Cardiac muscle cell (in vitro differentiated cells and primary cell): ENCODE results near the gene FFAR2. TPM values are rescaled to one million over a fixed set of nuclear protein-coding genes. Genes with fewer than 3 reads are reported as not detected.

Source experiments
- DNase-seq, 2 donors: peaks; one replicate each; pipeline versions ENCODE4 v3.0.0 to v3.0.0-alpha.2; 2010 to 2017; ENCODE audit warnings: low read depth in 1 of 2, low spot score in 1 of 2
- H3K27ac ChIP-seq: fragments of 200-600 bp; sonication (generic); 2 replicates; pipeline ENCODE4 v1.5.1; 2016
- H3K27me3 ChIP-seq: fragments of 200-600 bp; sonication (generic); 2 replicates; pipeline ENCODE4 v1.6.0; 2016; ENCODE audit warnings: control low read depth
- H3K36me3 ChIP-seq: fragments of 200-600 bp; sonication (generic); 2 replicates; pipeline ENCODE4 v1.5.1; 2016; ENCODE audit warnings: control low read depth
- H3K4me1 ChIP-seq: fragments of 200-600 bp; sonication (generic); 2 replicates; pipeline ENCODE4 v1.8.1; 2017; ENCODE audit warnings: low read depth, mild to moderate bottlenecking, mixed run types
- H3K4me3 ChIP-seq: fragments of 200-600 bp; sonication (generic); 2 replicates; pipeline ENCODE4 v1.5.1; 2016; ENCODE audit warnings: mild to moderate bottlenecking
- H3K9me3 ChIP-seq: fragments of 200-600 bp; sonication (generic); 2 replicates; pipeline ENCODE4 v1.5.1; 2017; ENCODE audit warnings: low read depth, mild to moderate bottlenecking, control low read depth
- polyA plus RNA-seq: library from polyadenylated mRNA; unstranded; fragments of >200 nt; fragmentation: Nextera tagmentation; extraction: Ambion mirVana; gene quantifications from 2 replicates; pipeline ENCODE4 v1.2.1, GENCODE V29; 2016
- total RNA-seq: library from RNA; depleted of rRNA; stranded (reverse); fragments of >200 nt; gene quantifications from 2 replicates; pipeline ENCODE4 v1.2.3, GENCODE V29; 2016
- TF ChIP-seq, protein P1 (sequence below): IDR thresholded peaks from 2 replicates; pipeline ENCODE4 v1.5.1; 2012; ENCODE audit warnings: low read depth, mild to moderate bottlenecking, low read length

The FFAR2 gene
- total and polyA plus RNA-seq, 2 experiments from 2014 or later: not detected

DNA sequence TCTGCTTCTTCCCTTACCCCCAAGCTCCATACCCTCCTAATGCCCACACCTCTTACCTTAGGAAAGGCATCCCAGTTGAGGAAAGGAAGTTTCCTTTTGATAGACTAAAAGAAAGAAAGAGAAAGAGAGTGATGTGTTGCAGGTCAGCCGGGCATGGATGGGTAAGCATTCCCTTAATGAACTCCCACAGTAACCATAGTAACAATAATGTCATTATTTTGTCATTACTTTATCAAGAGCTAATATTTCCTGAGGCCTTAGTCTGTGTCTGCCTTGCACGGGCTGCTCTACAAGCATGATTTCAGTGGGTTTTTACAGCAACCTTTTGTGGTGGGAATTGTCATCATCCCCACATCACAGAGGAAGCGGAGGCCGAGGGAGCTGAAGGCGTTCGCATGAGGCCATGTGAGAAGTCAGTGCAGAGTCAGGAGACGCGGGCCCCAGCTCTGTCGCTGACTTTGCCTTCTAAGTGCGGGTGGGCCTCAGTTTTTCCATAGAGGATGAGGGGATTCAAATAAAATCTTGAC, 39.7 kb downstream of the FFAR2 start:
- no peak for DNase-seq
- H3K4me3 ChIP-seq: no peak overlapping the region
- TF ChIP-seq, protein P1, sequence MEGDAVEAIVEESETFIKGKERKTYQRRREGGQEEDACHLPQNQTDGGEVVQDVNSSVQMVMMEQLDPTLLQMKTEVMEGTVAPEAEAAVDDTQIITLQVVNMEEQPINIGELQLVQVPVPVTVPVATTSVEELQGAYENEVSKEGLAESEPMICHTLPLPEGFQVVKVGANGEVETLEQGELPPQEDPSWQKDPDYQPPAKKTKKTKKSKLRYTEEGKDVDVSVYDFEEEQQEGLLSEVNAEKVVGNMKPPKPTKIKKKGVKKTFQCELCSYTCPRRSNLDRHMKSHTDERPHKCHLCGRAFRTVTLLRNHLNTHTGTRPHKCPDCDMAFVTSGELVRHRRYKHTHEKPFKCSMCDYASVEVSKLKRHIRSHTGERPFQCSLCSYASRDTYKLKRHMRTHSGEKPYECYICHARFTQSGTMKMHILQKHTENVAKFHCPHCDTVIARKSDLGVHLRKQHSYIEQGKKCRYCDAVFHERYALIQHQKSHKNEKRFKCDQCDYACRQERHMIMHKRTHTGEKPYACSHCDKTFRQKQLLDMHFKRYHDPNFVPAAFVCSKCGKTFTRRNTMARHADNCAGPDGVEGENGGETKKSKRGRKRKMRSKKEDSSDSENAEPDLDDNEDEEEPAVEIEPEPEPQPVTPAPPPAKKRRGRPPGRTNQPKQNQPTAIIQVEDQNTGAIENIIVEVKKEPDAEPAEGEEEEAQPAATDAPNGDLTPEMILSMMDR: no peak
- H3K4me1 ChIP-seq: peaks cover 7% of the 10 kb centered on the region
- no peak overlapping the region for H3K27ac ChIP-seq
- H3K36me3 ChIP-seq: no peaks in the 10 kb centered on the region
- H3K27me3 ChIP-seq: no peaks in the 10 kb centered on the region
- H3K9me3 ChIP-seq: no peaks in the 10 kb centered on the region

DNA sequence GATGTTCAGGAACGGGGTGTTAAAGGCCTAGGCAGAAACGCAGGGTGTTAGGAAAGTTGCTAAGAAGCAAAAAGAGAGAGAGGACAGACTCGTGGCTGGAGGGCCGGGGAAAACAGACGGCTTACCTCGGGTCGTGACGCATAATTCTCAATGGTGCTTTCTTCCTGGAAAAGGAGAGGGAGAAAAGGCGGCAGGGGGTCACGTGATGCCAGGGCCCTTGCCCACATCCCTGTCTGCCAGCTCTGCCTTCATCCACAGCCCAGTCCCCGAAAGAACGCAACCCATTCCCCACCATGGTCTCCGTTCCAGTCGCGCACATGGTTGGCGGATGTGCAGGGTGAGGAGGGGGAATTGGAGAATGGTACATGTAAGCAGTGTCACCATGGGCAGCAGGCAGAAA, 40.6 kb downstream of the FFAR2 start:
- Histone ChIP-seq H3K27ac (no peak overlapping the region), H3K27me3 (no peaks in the 10 kb centered on the region), H3K4me1 (peaks cover 7% of the 10 kb centered on the region), H3K36me3 (no peaks in the 10 kb centered on the region), H3K4me3 (no peak overlapping the region), H3K9me3 (no peaks in the 10 kb centered on the region)
- TF ChIP-seq, protein P1: no peak
- no peak for DNase-seq

DNA sequence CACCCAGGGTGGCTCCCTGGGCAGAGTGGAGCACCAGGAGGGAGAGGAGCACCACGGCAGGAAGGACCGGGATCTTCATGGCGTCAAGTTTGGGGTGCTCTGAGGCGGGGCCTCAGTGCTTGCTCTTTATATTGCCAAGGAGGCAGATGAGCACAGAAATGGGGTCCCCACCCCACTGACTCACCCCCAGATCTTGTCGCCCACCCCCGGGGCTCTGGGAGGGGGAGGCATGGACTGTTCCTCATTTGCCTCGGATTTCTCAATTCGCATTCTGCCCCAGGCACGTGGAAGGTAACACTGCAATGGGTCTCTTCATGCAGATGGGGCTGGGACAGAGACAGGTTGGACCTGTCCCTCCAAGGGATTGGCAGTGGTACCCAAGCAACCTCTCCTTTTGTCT, 42.3 kb downstream of the FFAR2 start, which contains the start of gene KRTDAP:
KRTDAP (minus strand) TSS at position 101 of the 400 bp plus-strand sequence; CDS start at position 79, 22 bp downstream.
- TF ChIP-seq, protein P1: no peak
- Histone ChIP-seq H3K27me3 (no peaks in the 10 kb centered on the region), H3K4me1 (peaks cover 7% of the 10 kb centered on the region), H3K9me3 (no peaks in the 10 kb centered on the region), H3K27ac (no peak within 1 kb of the TSS), H3K36me3 (no peaks in the 10 kb centered on the region), H3K4me3 (no peak within 1 kb of the TSS)
- no peak for DNase-seq

DNA sequence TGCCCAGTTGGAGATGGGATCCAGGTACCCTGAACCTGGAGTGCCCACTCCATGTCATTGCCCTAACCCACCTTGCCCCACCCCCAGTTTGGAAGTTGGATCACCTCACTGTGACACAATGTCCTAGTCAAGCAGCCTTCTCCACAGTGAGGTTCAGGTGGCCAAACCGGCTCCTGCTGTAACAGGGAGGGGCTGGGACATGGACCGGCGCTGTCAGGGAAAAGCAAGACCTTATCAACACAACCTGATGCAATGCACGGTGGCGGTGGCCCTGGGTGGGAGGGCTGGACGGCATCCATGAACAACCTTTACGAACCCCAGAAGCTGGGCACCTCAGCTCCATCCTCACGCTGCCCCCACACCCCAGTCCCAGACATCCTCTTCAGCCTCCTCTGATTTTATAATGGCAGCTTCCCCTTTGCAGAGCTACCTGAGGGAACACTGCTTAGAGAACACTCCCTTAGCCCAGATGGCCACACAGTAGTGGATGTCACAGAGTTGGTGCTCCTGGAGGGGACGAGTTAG, 43.8 kb downstream of the FFAR2 start:
- no peaks in the 10 kb centered on the region for H3K36me3 ChIP-seq
- TF ChIP-seq, protein P1: no peak
- no peak overlapping the region for H3K27ac ChIP-seq
- no peaks in the 10 kb centered on the region for H3K9me3 ChIP-seq
- no peak overlapping the region for H3K4me3 ChIP-seq
- H3K4me1 ChIP-seq: peaks cover 6% of the 10 kb centered on the region
- DNase-seq: no peak
- H3K27me3 ChIP-seq: no peaks in the 10 kb centered on the region

DNA sequence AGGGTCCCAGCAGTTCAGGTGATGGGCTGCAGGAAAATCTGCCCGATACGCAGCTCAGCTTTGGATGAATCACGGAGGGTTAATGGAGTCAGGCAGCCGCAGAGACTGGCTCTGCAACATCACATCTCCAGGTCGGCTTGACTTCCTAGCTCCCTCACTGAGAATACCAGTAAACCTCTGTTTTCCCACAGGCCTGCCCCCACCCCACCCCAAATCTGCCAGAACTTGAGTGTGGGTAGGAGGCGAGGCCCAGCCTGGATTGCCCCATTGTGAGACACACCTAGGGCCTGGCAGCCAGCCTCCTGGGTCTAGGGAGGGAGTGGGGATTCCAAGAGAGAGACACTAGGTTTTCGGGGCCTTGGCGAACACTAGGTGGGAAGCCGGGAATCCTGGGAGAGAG, 45.9 kb downstream of the FFAR2 start:
- H3K4me3 ChIP-seq: no peak overlapping the region
- no peaks in the 10 kb centered on the region for H3K36me3 ChIP-seq
- H3K9me3 ChIP-seq: no peaks in the 10 kb centered on the region
- DNase-seq: no peak
- TF ChIP-seq, protein P1: no peak
- no peak overlapping the region for H3K27ac ChIP-seq
- peaks cover 6% of the 10 kb centered on the region for H3K4me1 ChIP-seq
- H3K27me3 ChIP-seq: no peaks in the 10 kb centered on the region
